Measurements from ENCODE around the gene EIF4G1. TPM values are rescaled to one million over a fixed set of nuclear protein-coding genes. Genes with fewer than 3 reads are reported as not detected.

The EIF4G1 gene
- total RNA-seq, 1 experiment from 2014 or later = 522 TPM

DNA sequence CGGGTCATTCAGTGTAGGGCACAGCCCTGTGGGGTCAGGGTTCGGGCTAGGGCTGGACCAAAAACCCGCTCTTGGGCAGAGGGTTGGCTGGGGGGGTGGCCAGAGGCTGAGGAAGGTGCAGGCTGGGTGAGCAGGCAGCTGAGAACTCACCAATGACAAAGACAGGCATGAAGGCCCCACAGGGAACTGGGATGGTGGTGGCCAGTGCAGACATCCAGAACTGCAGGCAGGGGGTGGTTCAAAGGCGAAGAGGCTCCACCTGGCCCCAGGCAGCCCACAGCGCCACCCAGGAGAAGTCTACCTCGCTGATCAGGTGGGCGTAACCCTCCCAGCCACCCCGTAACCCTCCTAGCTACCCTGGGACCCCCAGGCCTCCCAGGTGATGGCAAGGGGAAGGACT, 40.3 kb downstream of the EIF4G1 start:
- TF ChIP-seq, protein P1, sequence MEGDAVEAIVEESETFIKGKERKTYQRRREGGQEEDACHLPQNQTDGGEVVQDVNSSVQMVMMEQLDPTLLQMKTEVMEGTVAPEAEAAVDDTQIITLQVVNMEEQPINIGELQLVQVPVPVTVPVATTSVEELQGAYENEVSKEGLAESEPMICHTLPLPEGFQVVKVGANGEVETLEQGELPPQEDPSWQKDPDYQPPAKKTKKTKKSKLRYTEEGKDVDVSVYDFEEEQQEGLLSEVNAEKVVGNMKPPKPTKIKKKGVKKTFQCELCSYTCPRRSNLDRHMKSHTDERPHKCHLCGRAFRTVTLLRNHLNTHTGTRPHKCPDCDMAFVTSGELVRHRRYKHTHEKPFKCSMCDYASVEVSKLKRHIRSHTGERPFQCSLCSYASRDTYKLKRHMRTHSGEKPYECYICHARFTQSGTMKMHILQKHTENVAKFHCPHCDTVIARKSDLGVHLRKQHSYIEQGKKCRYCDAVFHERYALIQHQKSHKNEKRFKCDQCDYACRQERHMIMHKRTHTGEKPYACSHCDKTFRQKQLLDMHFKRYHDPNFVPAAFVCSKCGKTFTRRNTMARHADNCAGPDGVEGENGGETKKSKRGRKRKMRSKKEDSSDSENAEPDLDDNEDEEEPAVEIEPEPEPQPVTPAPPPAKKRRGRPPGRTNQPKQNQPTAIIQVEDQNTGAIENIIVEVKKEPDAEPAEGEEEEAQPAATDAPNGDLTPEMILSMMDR (IDR thresholded peaks at IDR 0.05; ENCODE audit: unreplicated experiment) = no peak
- BruUV-seq (replicated peaks) = no TSS peak
- Mint-ChIP-seq H3K27me3 (ENCODE audit: insufficient read depth, unreplicated experiment) (no peaks in the 10 kb centered on the region), H3K27ac (ENCODE audit: low read depth, unreplicated experiment) (no peak overlapping the region), H3K9me3 (ENCODE audit: unreplicated experiment) (no peaks in the 10 kb centered on the region), H3K4me3 (ENCODE audit: unreplicated experiment) (no peak overlapping the region), H3K36me3 (ENCODE audit: insufficient read depth, unreplicated experiment) (peaks cover 12% of the 10 kb centered on the region), H3K4me1 (ENCODE audit: insufficient read depth, unreplicated experiment) (peaks cover 6% of the 10 kb centered on the region)
- CTCF ChIA-PET = interaction anchor here (0.6 to 2.7 kb wide), 14 partner anchors 8 to 287 kb away, joined by 3 to 15 read pairs (median 3); no protein-coding TSS in a partner anchor
- DNase-seq (ENCODE audit: unreplicated experiment) = no peak
- POLR2A ChIA-PET = interaction anchor here (0.6 kb wide), 1 partner anchor 37 kb away, joined by 3 read pairs; no protein-coding TSS in a partner anchor
- intact Hi-C loops (cut with micrococcal nuclease) = no loop called here

GRCh38 chr3:184355261-184356040, 41.0 kb downstream of the EIF4G1 start:
- H3K36me3 Mint-ChIP-seq (ENCODE audit: insufficient read depth, unreplicated experiment) = peaks cover 9% of the 10 kb centered on the region
- no peak overlapping the region for H3K4me3 Mint-ChIP-seq (ENCODE audit: unreplicated experiment)
- POLR2A ChIA-PET = interaction anchor here (0.6 kb wide), 1 partner anchor 36 kb away, joined by 3 read pairs; no protein-coding TSS in a partner anchor
- no peak for DNase-seq (ENCODE audit: unreplicated experiment)
- BruUV-seq (replicated peaks) = no TSS peak
- TF ChIP-seq, protein P1 (IDR thresholded peaks at IDR 0.05; ENCODE audit: unreplicated experiment) = no peak
- CTCF ChIA-PET = interaction anchor here (0.6 to 2.7 kb wide), 13 partner anchors 9 to 286 kb away, joined by 3 to 15 read pairs (median 3); no protein-coding TSS in a partner anchor
- no peak overlapping the region for H3K27ac Mint-ChIP-seq (ENCODE audit: low read depth, unreplicated experiment)
- H3K4me1 Mint-ChIP-seq (ENCODE audit: insufficient read depth, unreplicated experiment) = peaks cover 13% of the 10 kb centered on the region
- no peaks in the 10 kb centered on the region for H3K27me3 Mint-ChIP-seq (ENCODE audit: insufficient read depth, unreplicated experiment)
- intact Hi-C loops (cut with micrococcal nuclease) = no loop called here
- no peaks in the 10 kb centered on the region for H3K9me3 Mint-ChIP-seq (ENCODE audit: unreplicated experiment)

GRCh38 chr3:184357248-184358123, 43.1 kb downstream of the EIF4G1 start:
- intact Hi-C loops (cut with micrococcal nuclease) = no loop called here
- no peaks in the 10 kb centered on the region for H3K9me3 Mint-ChIP-seq (ENCODE audit: unreplicated experiment)

More at GRCh38 chr3:184357248-184358123, 43.1 kb downstream of the EIF4G1 start:
- Mint-ChIP-seq H3K4me3 (ENCODE audit: unreplicated experiment) (no peak overlapping the region), H3K27ac (ENCODE audit: low read depth, unreplicated experiment) (no peak overlapping the region), H3K4me1 (ENCODE audit: insufficient read depth, unreplicated experiment) (peaks cover 15% of the 10 kb centered on the region), H3K36me3 (ENCODE audit: insufficient read depth, unreplicated experiment) (no peaks in the 10 kb centered on the region), H3K27me3 (ENCODE audit: insufficient read depth, unreplicated experiment) (no peaks in the 10 kb centered on the region)
- TF ChIP-seq, protein P1 (IDR thresholded peaks at IDR 0.05; ENCODE audit: unreplicated experiment) = no peak
- ChIA-PET CTCF (interaction anchor here (0.8 kb wide), 1 partner anchor 12 kb away, joined by 3 read pairs; no protein-coding TSS in a partner anchor), POLR2A (interaction anchor here (0.6 kb wide), 1 partner anchor 467 kb away, joined by 4 read pairs; no protein-coding TSS in a partner anchor)
- no peak for DNase-seq (ENCODE audit: unreplicated experiment)
- BruUV-seq (replicated peaks) = no TSS peak

Measured in MCF 10A (cell line).